GM12878 (cell line): ENCODE measurements around the gene FDXACB1. TPM values are rescaled to one million over a fixed set of nuclear protein-coding genes. Genes with fewer than 3 reads are reported as not detected.

Experiments
- ATAC-seq: fragments of 200-7000 bp; cut with Tn5 transposase; 3 replicates; pipeline ENCODE4 v1.9.1; 2020; ENCODE audit warnings: mild to moderate bottlenecking, moderate library complexity
- BruUV-seq: library from RNA; stranded (reverse); fragments of 400-500 nt; replicated peaks from 2 replicates; lab custom pipeline; 2021; lab: Mats Ljungman, UMichigan
- CTCF ChIA-PET: fragments of 300-600 bp; sonication (Branson Sonifier 250); formaldehyde crosslinking; extraction: SDS; loops from one replicate; lab custom pipeline; 2021; ENCODE audit warnings: inconsistent platforms; lab: Yijun Ruan, JAX
- POLR2A ChIA-PET: fragments of 350-600 bp; formaldehyde crosslinking; extraction: SDS; loops from one replicate; lab custom pipeline; 2021; ENCODE audit warnings: inconsistent platforms; lab: Charles Lee
- RAD21 ChIA-PET: fragments of 300-600 bp; sonication (Branson Sonifier 250); formaldehyde crosslinking; loops from one replicate; lab custom pipeline; 2023; ENCODE audit warnings: antibody characterized with exemption; ENCODE audit not compliant: unreplicated experiment; lab: Charles Lee
- SMC1A ChIA-PET: fragments of 300-600 bp; sonication (Branson Sonifier 250); formaldehyde crosslinking; loops from one replicate; lab custom pipeline; 2023; ENCODE audit not compliant: unreplicated experiment, uncharacterized antibody; lab: Charles Lee
- DNase-seq: peaks from one replicate; pipeline ENCODE4 v3.0.0-alpha.2; 2011; ENCODE audit warnings: low read depth, low spot score
- FAIRE-seq: peaks from 3 replicates; lab custom pipeline; 2011; peaks lifted over from hg19 to GRCh38; lab: Jason Lieb, UNC
- H2AFZ ChIP-seq: 2 replicates; pipeline ENCODE4 v1.6.0; 2011; ENCODE audit warnings: low read depth, low read length, control low read depth; ENCODE audit not compliant: control insufficient read depth
- H3K27ac ChIP-seq: 2 replicates; pipeline ENCODE4 v1.5.1; 2011; ENCODE audit warnings: control low read depth; ENCODE audit not compliant: control insufficient read depth, insufficient read depth
- H3K27me3 ChIP-seq, 2 experiments: replicated peaks in 1 of 2; 2 replicates each; pipeline versions ENCODE4 v1.6.0 to v1.6.1; 2011; ENCODE audit warnings: low read length in 1 of 2; ENCODE audit not compliant: control insufficient read depth in 2 of 2, insufficient read depth in 2 of 2
- H3K36me3 ChIP-seq, 2 experiments: 2 replicates each; pipeline ENCODE4 v1.5.1; 2011; ENCODE audit warnings: low read length in 1 of 2; ENCODE audit not compliant: control insufficient read depth in 2 of 2, insufficient read depth in 2 of 2
- H3K4me1 ChIP-seq: 2 replicates; pipeline ENCODE4 v1.6.1; 2011; ENCODE audit warnings: mild to moderate bottlenecking, low read length, moderate library complexity, mixed read lengths; ENCODE audit not compliant: control insufficient read depth, insufficient read depth
- H3K4me2 ChIP-seq: 2 replicates; pipeline ENCODE4 v1.6.0; 2011; ENCODE audit warnings: control low read depth; ENCODE audit not compliant: control insufficient read depth, insufficient read depth
- H3K4me3 ChIP-seq: fragments of 200-600 bp; sonication (generic); 2 replicates; pipeline ENCODE4 v1.5.1; 2016
- H3K79me2 ChIP-seq: 2 replicates; pipeline ENCODE4 v1.6.0; 2011; ENCODE audit warnings: low read length; ENCODE audit not compliant: control insufficient read depth, insufficient read depth
- H3K9ac ChIP-seq: 2 replicates; pipeline ENCODE4 v1.8.0; 2011; ENCODE audit warnings: low read length, control low read depth, mixed read lengths; ENCODE audit not compliant: control insufficient read depth, insufficient read depth
- H3K9me3 ChIP-seq: replicated peaks from 3 replicates; pipeline ENCODE4 v1.5.1; 2011; ENCODE audit warnings: mild to moderate bottlenecking, low read length; ENCODE audit not compliant: control insufficient read depth, insufficient read depth
- H4K20me1 ChIP-seq: 2 replicates; pipeline ENCODE4 v1.6.0; 2011; ENCODE audit not compliant: control insufficient read depth, insufficient read depth
- CBX3 ChIP-seq: fragments of 200-600 bp; sonication (generic); IDR thresholded peaks from 2 replicates; pipeline ENCODE4 v1.6.1; 2016; ENCODE audit warnings: low read depth, borderline replicate concordance
- EZH2 ChIP-seq: IDR thresholded peaks from 2 replicates; pipeline ENCODE4 v1.6.1; 2012; ENCODE audit warnings: low read depth, mild to moderate bottlenecking, control low read depth, inconsistent platforms, low read length, borderline replicate concordance; ENCODE audit not compliant: control insufficient read depth
- FOS ChIP-seq: IDR thresholded peaks from 3 replicates; pipeline ENCODE4 v1.6.1; 2011; ENCODE audit warnings: borderline replicate concordance; ENCODE audit not compliant: insufficient read length; ENCODE audit errors: extremely low read depth
- FOXK2 ChIP-seq: fragments of 450-650 bp; IDR thresholded peaks from 2 replicates; pipeline ENCODE4 v1.6.1; 2017; ENCODE audit warnings: mild to moderate bottlenecking, moderate library complexity
- KAT2A ChIP-seq: conservative IDR thresholded peaks from 2 replicates; pipeline ENCODE4 v1.6.1; 2011; ENCODE audit warnings: low read depth, low read length; ENCODE audit not compliant: control insufficient read depth
- MTA3 ChIP-seq: IDR thresholded peaks from 2 replicates; pipeline ENCODE4 v1.6.1; 2012; ENCODE audit warnings: low read length, inconsistent platforms, borderline replicate concordance
- NR2C2 ChIP-seq: IDR thresholded peaks from 2 replicates; pipeline ENCODE4 v1.6.1; 2011; ENCODE audit warnings: borderline replicate concordance, low read depth; ENCODE audit not compliant: control insufficient read depth, insufficient read length
- RFX5 ChIP-seq: IDR thresholded peaks from 2 replicates; pipeline ENCODE4 v1.6.1; 2011; ENCODE audit warnings: low read depth, low read length, improper control_type of control experiment
- TARDBP ChIP-seq: IDR thresholded peaks from 2 replicates; pipeline ENCODE4 v1.6.1; 2016; ENCODE audit warnings: borderline replicate concordance
- ZNF207 ChIP-seq: fragments of 450-650 bp; IDR thresholded peaks from 2 replicates; pipeline ENCODE4 v1.6.1; 2014; ENCODE audit warnings: antibody characterized with exemption, mild to moderate bottlenecking, borderline replicate concordance
- WGBS: methylation state at CpG from one replicate; pipeline ENCODE4 v1.1.6; 2016; ENCODE audit warnings: low lambda C conversion rate; ENCODE audit not compliant: insufficient replicate concordance, insufficient coverage; ENCODE audit errors: missing lambda C conversion rate; 5-methylcytosine and 5-hydroxymethylcytosine counted together
- in situ Hi-C: fragments of 300-500 bp; cut with MboI; formaldehyde crosslinking; loops from 9 replicates; pipeline ENCODE4 v1.14.3; 2018; ENCODE audit warnings: mixed read lengths
- intact Hi-C: fragments of 100-400 bp; cut with micrococcal nuclease; formaldehyde crosslinking; loops from one replicate; pipeline ENCODE4 v1.14.2; 2022; ENCODE audit not compliant: unreplicated experiment
- polyA plus RNA-seq, 11 experiments: library from polyadenylated mRNA; depleted of rRNA in 4 of 11; unstranded in 6 of 11; stranded (reverse) in 5 of 11; fragments of >200 nt; fragmentation: Nextera tagmentation in 4 of 11; fragmentation: Illumina TruSeq in 1 of 11; extraction: Ambion mirVana in 4 of 11; extraction: Trizol in 1 of 11; gene quantifications; 1 replicate in 1 of 11; 2 replicates in 10 of 11; pipeline versions ENCODE4 v1.2.1 to v1.2.3, GENCODE V29; 2011 to 2016; ENCODE audit warnings: inconsistent platforms in 2 of 11, missing spikeins in 2 of 11, low read depth in 1 of 11
- total RNA-seq, 4 experiments: library from RNA; depleted of rRNA in 3 of 4; stranded (reverse); fragments of >200 nt in 3 of 4; fragmentation: Illumina TruSeq in 1 of 4; extraction: Trizol in 1 of 4; gene quantifications; 2 replicates each; pipeline versions ENCODE4 v1.2.1 to v1.2.3, GENCODE V29; 2013 to 2021
- TF ChIP-seq, protein P1 (sequence below): IDR thresholded peaks from 2 replicates; pipeline ENCODE4 v1.6.1; 2011; ENCODE audit warnings: borderline replicate concordance, low read depth, mild to moderate bottlenecking, moderate library complexity, low read length; ENCODE audit not compliant: insufficient read depth, poor library complexity, severe bottlenecking
- TF ChIP-seq, protein P2 (sequence below): IDR thresholded peaks from 2 replicates; pipeline ENCODE4 v1.6.1; 2012; ENCODE audit warnings: low read depth, low read length, improper control_type of control experiment
- TF ChIP-seq, protein P3 (sequence below): fragments of 450-650 bp; IDR thresholded peaks from 2 replicates; pipeline ENCODE4 v1.6.1; 2017; ENCODE audit warnings: mild to moderate bottlenecking, moderate library complexity
- TF ChIP-seq, protein P4 (sequence below): IDR thresholded peaks from 2 replicates; pipeline ENCODE4 v1.6.1; 2011; ENCODE audit warnings: mild to moderate bottlenecking, low read depth, low read length, moderate library complexity; ENCODE audit not compliant: insufficient replicate concordance

Gene FDXACB1
- total and polyA plus RNA-seq, 10 of the 15 experiments (the other 5 are each of a cell fraction or from before 2014, with no cell fraction given) = 7.4 to 13.3 (median 9.7) TPM

DNA sequence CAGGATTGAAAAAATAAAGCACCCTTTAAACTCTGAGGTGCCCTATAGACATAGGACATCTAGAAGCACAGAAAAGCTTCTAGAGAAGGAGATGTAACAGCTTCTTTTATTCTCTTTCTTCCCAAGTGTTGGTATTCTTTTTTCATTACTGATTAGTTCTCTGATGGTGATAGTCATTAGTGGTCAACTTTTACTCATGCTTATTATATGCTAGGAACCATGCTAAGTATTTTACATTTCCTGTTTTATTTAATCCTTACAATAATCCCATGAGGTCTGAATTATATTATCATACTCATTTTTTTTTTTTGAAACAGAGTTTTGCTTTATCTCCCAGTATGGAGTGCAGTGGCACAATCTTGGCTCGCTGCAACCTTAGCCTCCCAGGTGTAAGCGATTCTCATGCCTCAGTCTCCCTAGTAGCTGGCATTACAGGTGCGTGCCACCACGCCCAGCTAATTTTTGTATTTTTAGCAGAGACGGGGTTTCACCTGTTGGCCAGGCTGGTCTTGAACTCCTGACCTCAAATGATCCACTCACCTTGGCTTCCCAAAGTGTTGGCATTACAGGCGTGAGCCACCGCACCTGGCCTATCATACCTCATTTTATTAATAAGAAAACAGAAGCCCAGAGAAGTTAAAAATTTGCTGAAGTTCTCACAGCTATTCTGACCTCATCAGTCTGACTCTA is 42.7 kb upstream of the FDXACB1 start (continued):
- no peak for TF ChIP-seq FOS
- no peak for TF ChIP-seq RFX5
- TF ChIP-seq, protein P1, sequence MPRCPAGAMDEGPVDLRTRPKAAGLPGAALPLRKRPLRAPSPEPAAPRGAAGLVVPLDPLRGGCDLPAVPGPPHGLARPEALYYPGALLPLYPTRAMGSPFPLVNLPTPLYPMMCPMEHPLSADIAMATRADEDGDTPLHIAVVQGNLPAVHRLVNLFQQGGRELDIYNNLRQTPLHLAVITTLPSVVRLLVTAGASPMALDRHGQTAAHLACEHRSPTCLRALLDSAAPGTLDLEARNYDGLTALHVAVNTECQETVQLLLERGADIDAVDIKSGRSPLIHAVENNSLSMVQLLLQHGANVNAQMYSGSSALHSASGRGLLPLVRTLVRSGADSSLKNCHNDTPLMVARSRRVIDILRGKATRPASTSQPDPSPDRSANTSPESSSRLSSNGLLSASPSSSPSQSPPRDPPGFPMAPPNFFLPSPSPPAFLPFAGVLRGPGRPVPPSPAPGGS = no peak
- no peak for TF ChIP-seq EZH2
- TF ChIP-seq CBX3 = no peak
- no peak for TF ChIP-seq FOXK2
- TF ChIP-seq MTA3 = no peak
- TF ChIP-seq, protein P2, sequence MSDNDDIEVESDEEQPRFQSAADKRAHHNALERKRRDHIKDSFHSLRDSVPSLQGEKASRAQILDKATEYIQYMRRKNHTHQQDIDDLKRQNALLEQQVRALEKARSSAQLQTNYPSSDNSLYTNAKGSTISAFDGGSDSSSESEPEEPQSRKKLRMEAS = no peak
- TF ChIP-seq KAT2A = no peak

DNA sequence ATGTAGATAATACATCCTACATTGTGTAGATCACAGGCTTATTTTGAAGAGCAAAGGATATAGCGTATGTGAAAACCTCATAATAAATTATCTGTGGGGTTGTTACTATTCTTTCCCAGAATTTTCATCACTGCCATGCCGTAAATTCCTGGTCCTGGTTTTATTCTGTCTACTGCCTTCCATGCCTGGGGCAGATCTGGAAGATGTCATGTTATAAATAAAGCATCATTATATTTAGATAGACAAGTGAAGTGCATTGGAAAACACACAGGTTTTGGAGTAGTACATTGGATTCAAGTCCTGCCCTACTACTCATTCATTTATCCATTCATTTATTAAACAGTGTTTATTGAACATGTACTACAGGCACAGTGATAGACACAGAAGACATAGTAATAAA is 41.9 kb upstream of the FDXACB1 start:
- RAD21 ChIA-PET = no interaction called here
- H3K36me3 ChIP-seq = no peaks in the 10 kb centered on the region
- intact Hi-C loops = no loop called here
- no peak overlapping the region for H3K4me2 ChIP-seq
- H3K27ac ChIP-seq = no peak overlapping the region
- CTCF ChIA-PET = no interaction called here
- no peaks in the 10 kb centered on the region for H4K20me1 ChIP-seq
- no peak overlapping the region for H3K4me3 ChIP-seq
- SMC1A ChIA-PET = interaction anchor here (0.6 kb wide), 1 partner anchor 54 kb away, joined by 3 read pairs; no protein-coding TSS in a partner anchor
- no peak for FAIRE-seq
- no peaks in the 10 kb centered on the region; a peak in 1 of 4 replicates for H3K27me3 ChIP-seq
- H3K79me2 ChIP-seq = no peaks in the 10 kb centered on the region
- H3K9ac ChIP-seq = no peak overlapping the region
- in situ Hi-C loops = no loop called here
- no peak for ATAC-seq
- DNase-seq = no peak
- no peaks in the 10 kb centered on the region for H3K4me1 ChIP-seq
- no TSS peak for BruUV-seq
- no peaks in the 10 kb centered on the region for H3K9me3 ChIP-seq
- H2AFZ ChIP-seq = no peak overlapping the region
- POLR2A ChIA-PET = no interaction called here
- WGBS = 72% methylated on average over 2 of the region's 2 CpGs
- TF ChIP-seq, protein P3, sequence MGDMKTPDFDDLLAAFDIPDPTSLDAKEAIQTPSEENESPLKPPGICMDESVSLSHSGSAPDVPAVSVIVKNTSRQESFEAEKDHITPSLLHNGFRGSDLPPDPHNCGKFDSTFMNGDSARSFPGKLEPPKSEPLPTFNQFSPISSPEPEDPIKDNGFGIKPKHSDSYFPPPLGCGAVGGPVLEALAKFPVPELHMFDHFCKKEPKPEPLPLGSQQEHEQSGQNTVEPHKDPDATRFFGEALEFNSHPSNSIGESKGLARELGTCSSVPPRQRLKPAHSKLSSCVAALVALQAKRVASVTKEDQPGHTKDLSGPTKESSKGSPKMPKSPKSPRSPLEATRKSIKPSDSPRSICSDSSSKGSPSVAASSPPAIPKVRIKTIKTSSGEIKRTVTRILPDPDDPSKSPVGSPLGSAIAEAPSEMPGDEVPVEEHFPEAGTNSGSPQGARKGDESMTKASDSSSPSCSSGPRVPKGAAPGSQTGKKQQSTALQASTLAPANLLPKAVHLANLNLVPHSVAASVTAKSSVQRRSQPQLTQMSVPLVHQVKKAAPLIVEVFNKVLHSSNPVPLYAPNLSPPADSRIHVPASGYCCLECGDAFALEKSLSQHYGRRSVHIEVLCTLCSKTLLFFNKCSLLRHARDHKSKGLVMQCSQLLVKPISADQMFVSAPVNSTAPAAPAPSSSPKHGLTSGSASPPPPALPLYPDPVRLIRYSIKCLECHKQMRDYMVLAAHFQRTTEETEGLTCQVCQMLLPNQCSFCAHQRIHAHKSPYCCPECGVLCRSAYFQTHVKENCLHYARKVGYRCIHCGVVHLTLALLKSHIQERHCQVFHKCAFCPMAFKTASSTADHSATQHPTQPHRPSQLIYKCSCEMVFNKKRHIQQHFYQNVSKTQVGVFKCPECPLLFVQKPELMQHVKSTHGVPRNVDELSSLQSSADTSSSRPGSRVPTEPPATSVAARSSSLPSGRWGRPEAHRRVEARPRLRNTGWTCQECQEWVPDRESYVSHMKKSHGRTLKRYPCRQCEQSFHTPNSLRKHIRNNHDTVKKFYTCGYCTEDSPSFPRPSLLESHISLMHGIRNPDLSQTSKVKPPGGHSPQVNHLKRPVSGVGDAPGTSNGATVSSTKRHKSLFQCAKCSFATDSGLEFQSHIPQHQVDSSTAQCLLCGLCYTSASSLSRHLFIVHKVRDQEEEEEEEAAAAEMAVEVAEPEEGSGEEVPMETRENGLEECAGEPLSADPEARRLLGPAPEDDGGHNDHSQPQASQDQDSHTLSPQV = no peak
- TF ChIP-seq NR2C2 (no peak), TARDBP (no peak), ZNF207 (no peak)
- TF ChIP-seq, protein P4, sequence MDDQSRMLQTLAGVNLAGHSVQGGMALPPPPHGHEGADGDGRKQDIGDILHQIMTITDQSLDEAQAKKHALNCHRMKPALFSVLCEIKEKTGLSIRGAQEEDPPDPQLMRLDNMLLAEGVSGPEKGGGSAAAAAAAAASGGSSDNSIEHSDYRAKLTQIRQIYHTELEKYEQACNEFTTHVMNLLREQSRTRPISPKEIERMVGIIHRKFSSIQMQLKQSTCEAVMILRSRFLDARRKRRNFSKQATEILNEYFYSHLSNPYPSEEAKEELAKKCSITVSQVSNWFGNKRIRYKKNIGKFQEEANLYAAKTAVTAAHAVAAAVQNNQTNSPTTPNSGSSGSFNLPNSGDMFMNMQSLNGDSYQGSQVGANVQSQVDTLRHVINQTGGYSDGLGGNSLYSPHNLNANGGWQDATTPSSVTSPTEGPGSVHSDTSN = no peak
